Esophagus muscularis mucosa (tissue), 3 donors: Measurements from ENCODE around the gene MCF2L.

Experiments
- CTCF ChIP-seq, 3 experiments: fragments of 200-600 bp in 2 of 3; fragments of 450-650 bp in 1 of 3; sonication (generic) in 2 of 3; IDR thresholded peaks; one replicate each; pipeline ENCODE4 v1.5.1; 2017 to 2019; ENCODE audit warnings: antibody characterized with exemption in 3 of 3, mild to moderate bottlenecking in 2 of 3, moderate library complexity in 1 of 3
- EP300 ChIP-seq: sonication (generic); formaldehyde crosslinking; IDR thresholded peaks from one replicate; pipeline ENCODE4 v1.6.1; 2017; ENCODE audit warnings: antibody characterized with exemption

DNA sequence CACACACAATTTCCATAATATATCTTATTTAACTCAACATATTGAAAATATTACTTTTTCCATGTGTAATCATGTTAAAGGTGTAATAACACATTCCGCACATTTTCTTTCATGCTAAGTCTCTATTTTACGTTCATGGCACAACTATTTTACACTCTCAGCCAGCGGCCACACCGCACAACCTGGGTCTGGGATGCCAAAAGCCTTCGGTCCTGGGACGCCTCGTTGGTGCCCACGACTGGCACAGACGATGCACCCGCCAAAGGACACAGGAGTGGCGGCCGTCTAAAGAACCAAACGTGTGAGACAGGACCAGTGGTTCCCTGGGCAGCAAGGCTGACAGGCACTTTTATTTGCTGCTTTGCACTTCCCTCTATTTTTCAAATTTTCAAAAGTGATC is 179.4 kb downstream of the MCF2L start:
- TF ChIP-seq CTCF (IDR thresholded peaks at IDR 0.05) (no peak), EP300 (no peak)
